Measurements from ENCODE around the gene KCNG3.

The KCNG3 gene

GRCh38 chr2:42392191-42392590 lies 101.6 kb downstream of the KCNG3 start:
- TF ChIP-seq CTCF (IDR thresholded peaks at IDR 0.05), result no peak
- H3K4me3 ChIP-seq, result no peak overlapping the region
- H3K27ac ChIP-seq, result no peak overlapping the region
- no peak for DNase-seq (ENCODE audit: low spot score)

Measured in coronary artery (tissue), 2 donors.